NCI-H524 treated with DMSO at 0.1 percent for 48 hours (cell line): ENCODE results near the gene GSTO1.

Experiments used
- DNase-seq: peaks from one replicate; lab custom pipeline; 2025; lab: John Stamatoyannopoulos, UW

GSTO1 gene

GRCh38 chr10:104304927-104305326 is 50.2 kb downstream of the GSTO1 start:
- DNase-seq, result no peak

- DNase-seq, result no peak
Measured at GRCh38 chr10:104306897-104307296, 52.2 kb downstream of the GSTO1 start.

GRCh38 chr10:104307576-104308438 is 53.1 kb downstream of the GSTO1 start:
- no peak for DNase-seq

- DNase-seq, result no peak
Measured at GRCh38 chr10:104308439-104308903, 53.8 kb downstream of the GSTO1 start.

- DNase-seq, result no peak
Measured at GRCh38 chr10:104309980-104310978, 55.6 kb downstream of the GSTO1 start.

GRCh38 chr10:104311184-104311720 is 56.6 kb downstream of the GSTO1 start:
- DNase-seq, result no peak

- DNase-seq, result no peak
Measured at GRCh38 chr10:104314591-104315485, 60.1 kb downstream of the GSTO1 start.

- no peak for DNase-seq
Measured at GRCh38 chr10:104315486-104315921, 60.8 kb downstream of the GSTO1 start.

GRCh38 chr10:104316321-104317099 is 61.8 kb downstream of the GSTO1 start:
- no peak for DNase-seq
